Astrocyte of the cerebellum (primary cell): ENCODE measurements around the gene SLC38A4.

Experiments
- DNase-seq: peaks from one replicate; pipeline ENCODE4 v3.0.0-alpha.2; 2011; ENCODE audit warnings: low read depth
- H3K4me3 ChIP-seq: 2 replicates; pipeline ENCODE4 v1.5.1; 2011; ENCODE audit warnings: mild to moderate bottlenecking, low read depth, low read length, moderate library complexity
- in situ Hi-C: cut with HindIII; loops from 2 replicates; pipeline ENCODE4 v1.10.0; 2017; ENCODE audit warnings: low sequenced_read_pairs
- TF ChIP-seq, protein P1 (sequence below): IDR thresholded peaks from 2 replicates; pipeline ENCODE4 v1.5.1; 2012; ENCODE audit warnings: low read length, low read depth, moderate library complexity, mild to moderate bottlenecking; ENCODE audit errors: missing control alignments

The SLC38A4 gene

DNA sequence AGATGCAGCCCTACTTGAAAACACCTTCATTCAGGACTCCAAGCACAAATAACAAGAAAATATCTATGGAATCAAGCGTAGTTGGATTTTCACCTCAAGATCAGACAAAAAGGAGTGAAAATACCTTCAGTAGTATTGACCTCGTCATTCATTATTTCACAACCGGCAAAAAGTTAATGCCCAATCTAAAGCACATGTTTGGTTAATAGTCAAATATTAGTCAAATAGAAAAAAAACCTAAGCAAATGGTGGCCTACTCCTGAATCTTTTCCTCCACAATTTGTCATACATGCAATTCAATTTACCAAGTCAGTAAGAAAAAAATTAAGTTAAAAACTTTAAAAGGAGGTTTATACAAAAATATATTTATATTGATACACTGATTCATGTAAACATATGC, 50.0 kb downstream of the SLC38A4 start:
- in situ Hi-C loops = no loop called here
- TF ChIP-seq, protein P1, sequence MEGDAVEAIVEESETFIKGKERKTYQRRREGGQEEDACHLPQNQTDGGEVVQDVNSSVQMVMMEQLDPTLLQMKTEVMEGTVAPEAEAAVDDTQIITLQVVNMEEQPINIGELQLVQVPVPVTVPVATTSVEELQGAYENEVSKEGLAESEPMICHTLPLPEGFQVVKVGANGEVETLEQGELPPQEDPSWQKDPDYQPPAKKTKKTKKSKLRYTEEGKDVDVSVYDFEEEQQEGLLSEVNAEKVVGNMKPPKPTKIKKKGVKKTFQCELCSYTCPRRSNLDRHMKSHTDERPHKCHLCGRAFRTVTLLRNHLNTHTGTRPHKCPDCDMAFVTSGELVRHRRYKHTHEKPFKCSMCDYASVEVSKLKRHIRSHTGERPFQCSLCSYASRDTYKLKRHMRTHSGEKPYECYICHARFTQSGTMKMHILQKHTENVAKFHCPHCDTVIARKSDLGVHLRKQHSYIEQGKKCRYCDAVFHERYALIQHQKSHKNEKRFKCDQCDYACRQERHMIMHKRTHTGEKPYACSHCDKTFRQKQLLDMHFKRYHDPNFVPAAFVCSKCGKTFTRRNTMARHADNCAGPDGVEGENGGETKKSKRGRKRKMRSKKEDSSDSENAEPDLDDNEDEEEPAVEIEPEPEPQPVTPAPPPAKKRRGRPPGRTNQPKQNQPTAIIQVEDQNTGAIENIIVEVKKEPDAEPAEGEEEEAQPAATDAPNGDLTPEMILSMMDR = no peak
- no peak overlapping the region for H3K4me3 ChIP-seq
- no peak for DNase-seq

DNA sequence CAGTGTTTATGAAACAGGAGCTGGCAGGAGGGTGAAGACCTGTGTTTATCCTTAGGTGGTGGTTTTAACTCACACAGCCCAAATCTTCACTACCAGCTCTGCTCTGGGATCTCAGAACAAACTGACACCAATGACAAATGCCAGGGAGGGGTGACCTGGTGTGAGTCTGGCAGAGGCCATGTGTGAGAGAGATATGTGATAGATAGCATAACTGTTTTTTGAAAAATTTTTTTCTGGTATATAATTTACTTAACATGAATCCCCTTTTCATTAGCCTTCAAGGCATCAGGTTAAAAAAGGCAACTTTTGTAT, 51.5 kb downstream of the SLC38A4 start:
- in situ Hi-C loops = no loop called here
- DNase-seq = no peak
- TF ChIP-seq, protein P1 = no peak
- no peak overlapping the region for H3K4me3 ChIP-seq

DNA sequence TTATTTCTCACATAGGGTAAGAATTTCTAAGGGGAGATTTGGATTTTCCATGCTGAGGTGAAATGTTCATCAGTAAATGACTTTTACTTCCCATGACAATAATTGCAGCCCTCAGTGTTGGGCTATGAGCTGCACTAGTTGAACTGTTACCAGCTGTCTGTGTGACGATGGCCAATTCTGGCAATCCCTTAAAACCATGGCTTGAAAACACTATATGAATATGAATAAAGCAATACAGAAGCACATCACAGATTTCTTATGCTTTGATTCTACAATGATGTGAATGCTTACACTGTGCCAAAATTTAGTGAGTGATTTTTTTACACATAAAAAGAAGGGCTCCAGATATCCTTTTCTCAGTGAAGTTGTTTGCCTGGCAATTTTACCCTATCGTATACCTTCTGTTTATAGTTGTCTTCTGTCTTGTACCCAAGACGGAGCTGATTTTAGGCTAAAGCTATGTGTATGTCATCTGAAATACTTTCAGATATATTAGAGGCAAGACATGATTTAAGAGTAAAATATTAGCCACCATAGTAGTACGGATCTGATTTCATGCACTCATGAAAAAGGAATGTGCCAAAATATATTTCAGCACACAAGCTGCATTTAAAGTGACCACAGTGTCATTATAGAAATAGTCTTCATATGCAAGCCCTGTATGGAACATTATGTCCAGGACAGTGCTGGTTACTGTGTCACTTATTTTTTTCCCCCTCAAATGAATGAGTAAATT, 52.0 kb downstream of the SLC38A4 start:
- TF ChIP-seq, protein P1 = no peak
- in situ Hi-C loops = no loop called here
- no peak for DNase-seq
- no peak overlapping the region for H3K4me3 ChIP-seq

DNA sequence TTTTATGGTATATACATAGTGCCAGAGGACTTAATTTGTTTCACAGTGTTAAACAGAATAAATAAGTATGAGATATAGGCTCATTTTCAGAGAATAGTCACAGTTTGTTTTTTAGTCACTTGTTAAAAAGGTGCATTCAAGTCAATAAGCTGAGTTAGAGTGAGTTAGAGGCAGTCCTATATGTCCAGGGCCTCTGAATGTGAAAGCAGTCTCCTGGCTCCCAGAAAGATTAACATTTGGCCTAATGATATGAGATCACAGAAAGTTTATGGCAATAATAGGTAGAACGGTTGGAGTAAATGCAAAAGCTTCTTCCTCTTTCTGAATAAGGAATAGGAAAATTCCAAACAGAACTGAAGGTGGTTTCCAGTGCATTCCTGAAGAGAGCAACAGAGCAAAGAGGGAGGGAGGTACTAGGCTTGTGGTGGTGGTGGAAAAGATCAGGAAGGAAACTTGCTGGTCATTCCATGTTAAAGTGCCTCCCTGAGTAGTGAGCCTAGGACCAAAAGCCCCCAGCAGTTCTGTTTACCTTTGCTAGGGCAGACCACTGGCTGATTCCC, 54.4 kb downstream of the SLC38A4 start:
- TF ChIP-seq, protein P1 = no peak
- DNase-seq = no peak
- no peak overlapping the region for H3K4me3 ChIP-seq
- in situ Hi-C loops = no loop called here

DNA sequence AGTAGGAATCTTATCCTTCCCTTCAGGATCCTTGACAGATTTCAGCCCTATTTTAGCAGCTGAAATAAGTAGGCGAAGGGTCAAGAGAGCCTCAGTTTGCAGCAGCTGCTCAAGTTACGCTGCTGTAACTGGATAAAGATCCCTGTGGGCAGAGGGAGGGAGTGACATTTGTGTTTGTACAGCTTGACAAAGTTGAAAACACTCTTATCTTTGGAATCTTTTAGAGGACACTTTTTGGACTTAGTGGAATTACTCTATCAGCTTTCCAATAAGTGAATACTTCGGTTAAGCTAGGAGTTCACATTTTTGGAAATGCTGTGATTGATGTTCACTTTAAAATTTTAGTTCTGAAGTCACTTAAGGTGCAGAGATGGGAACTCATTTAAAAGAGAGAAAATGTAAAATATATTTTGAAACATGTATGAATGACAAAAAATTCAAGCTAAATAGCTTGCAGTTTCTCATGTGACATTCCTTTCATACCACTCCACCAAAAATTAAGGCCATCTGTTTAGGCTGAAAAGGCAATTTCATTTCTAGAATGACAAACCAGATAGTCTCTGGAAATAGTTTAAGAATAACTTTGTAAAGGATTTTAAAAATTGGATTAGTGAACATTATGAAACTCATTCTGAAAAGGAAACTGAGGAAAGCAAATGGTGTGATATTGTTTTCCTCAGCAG, 55.2 kb downstream of the SLC38A4 start:
- in situ Hi-C loops = no loop called here
- TF ChIP-seq, protein P1 = no peak
- DNase-seq = no peak
- H3K4me3 ChIP-seq = no peak overlapping the region

DNA sequence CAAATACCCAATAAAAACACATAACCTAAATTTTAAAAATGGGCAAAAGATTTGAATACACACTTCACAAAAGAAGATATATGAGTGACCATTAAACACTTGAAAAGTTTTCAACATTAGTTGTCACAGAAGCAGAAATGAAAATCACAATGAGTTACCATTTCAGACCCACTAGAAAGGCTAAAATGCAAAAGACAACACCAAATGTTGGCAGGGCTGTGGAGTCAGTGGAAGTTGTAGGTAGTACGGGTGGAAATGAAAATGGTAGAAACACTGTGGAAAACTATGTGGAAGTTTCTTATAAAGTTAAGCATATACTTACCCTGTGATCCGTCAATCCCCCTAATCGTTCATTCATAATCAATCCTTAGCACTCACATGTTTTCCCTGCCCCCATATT, 61.8 kb downstream of the SLC38A4 start:
- no peak for DNase-seq
- TF ChIP-seq, protein P1 = no peak
- H3K4me3 ChIP-seq = no peak overlapping the region
- in situ Hi-C loops = no loop called here
